NCI-H446 (cell line): ENCODE data around the gene OTUD1.

Experiments used
- DNase-seq, 2 experiments: peaks; one replicate each; lab custom pipeline; 2025; lab: John Stamatoyannopoulos, UW

OTUD1 gene

DNA sequence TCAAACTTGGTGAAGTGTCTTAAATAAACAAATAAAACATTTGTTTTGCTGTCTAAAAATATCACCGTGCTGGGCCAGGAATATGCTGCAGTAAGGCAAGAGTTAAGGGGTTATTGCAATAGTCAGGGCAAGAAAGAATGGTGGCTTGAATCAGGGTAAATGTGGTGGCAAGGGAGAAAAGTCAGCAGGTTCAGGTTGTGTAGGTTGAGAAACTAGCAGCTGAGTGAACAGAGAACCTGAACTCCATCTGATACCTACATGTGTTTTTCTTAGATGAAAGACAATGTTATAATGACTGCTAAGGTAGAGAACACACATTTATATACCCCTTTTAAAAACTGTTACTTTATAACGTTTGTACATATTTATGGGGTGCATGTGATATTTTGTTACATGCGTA lies 28.7 kb downstream of the OTUD1 start:
- no peak for DNase-seq

DNA sequence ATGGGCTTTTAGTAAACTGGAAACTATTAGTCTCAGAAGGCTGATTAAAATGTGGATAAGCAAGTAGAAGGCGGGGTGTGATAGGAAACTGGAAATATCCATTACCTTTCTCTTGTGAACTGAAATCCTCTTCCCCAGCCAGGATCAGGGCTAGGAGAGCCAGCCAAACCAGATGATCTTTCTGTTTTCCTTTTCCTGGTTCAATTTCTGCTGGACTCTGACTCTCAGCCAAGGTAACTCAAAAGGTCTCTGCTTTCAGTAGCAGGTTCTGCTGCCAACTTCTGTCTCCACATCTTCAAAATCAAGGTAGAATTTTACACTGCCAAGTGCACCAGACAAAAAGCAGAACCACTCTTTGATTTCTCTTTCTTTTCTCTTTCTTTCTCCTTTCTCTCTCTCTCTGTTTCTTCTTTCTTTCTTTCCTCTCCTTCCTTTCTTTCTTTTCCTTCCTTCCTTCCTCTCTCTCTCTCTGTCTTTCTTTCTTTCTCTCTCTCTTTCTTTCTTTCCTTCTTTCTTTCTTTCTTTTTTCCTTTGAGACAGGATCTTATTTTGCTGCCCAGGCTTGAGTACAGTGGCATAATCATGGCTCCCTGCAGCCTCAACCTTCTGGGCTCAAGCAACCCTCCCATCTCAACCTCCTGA lies 30.8 kb downstream of the OTUD1 start:
- no peak for DNase-seq

DNA sequence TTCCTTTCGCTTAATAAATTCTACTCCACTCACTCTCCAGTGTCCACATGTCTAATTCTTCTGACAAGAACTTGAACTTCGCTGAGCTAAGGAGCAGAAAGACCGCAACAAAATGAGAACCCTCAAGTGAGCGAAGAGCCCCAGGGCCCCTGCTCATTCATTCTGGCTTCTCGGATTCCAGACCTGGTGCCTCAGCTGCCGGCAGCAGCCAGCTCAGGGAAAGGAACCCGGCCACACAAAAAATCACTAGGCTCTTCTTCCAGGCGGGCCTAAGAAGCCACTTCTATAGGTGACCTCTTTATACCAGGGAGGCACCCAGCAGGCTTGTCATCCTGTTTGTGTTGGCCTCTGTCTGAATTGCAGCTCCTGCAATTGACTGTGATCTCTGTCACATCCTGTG lies 33.3 kb downstream of the OTUD1 start:
- DNase-seq: no peak

DNA sequence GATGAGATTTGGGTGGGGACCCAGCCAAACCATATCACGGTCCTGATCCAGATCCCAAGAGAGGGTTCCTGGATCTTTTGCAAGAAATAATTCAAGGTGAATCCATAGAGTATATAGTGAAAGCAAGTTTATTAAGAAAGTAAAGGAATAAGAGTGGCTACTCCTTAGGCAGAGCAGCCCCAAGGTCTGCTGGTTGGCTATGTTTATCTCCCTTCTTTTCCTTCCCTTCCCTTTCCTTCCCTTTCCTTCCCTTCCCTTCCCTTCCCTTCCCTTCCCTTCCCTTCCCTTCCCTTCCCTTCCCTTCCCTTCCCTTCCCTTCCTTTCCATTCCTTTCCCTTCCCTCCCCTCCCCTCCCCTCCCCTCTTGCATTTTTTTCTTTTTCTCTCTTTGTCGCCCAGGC lies 35.2 kb downstream of the OTUD1 start:
- DNase-seq: no peak

DNA sequence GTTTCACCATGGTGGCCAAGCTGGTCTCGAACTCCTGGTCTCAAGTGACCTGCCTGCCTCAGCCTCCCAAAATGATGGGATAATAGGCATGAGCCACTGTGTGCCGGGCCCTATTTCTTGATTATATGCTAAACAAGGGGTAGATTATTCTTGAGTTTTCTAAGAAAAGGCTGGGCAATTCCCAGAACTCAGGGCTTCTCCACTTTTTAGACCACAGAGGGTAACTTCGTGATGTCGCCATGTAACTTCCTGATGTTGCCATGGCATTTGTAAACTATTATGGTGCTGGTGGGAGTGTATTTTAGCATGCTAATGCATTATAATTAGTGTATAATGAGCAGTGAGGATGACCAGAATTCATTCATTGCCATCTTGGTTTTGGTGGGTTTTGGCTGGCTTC lies 35.8 kb downstream of the OTUD1 start:
- no peak for DNase-seq

DNA sequence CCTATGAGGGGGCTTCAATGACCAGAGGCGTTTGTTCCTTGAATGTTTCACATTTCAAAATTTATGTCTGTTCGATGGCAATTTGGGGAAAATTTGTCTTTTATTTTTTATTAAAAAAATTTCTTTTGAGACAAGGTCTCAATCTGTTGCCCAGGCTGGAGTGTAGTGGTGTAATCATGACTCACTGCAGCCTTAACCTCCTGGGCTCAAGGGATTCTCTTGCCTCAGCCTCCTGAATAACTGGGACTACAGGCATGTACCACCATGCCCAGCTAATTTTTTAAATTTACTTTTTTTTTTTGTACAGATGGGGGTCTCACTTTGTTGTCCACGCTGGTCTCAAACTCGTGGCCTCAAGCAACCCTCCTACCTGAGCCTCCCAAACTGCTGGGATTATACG lies 39.7 kb downstream of the OTUD1 start:
- DNase-seq: no peak

DNA sequence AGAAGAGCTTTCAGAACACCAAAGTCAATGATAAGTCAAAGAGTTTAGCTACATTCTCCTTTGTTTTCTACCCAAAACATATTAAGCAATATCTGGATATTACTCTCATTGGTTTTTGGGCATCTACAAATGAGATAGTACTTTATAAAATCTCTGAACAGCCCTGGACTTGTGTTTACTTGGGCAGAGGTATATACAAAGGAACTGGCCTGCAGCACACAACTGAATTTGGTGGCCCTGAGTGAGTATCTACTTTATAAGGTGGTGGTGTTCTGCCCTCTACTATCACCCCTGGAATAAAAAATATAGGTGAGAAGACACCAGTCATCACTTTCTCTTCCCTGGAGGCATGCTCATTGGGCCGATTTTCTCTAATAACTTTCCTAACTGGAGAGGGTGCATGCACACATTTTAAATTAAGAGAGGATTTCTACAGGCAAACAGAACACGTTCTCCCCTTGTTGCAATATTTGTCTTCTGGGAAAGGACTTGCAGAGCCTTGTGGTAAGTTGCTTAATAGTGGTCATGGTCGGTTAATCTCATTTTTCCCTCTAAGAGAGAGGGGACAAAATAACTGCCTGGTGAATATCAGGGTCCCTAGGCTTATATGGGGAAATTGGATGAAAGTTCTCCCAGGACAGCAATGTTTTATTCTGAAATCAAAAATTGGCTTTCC lies 41.1 kb downstream of the OTUD1 start:
- DNase-seq: no peak

DNA sequence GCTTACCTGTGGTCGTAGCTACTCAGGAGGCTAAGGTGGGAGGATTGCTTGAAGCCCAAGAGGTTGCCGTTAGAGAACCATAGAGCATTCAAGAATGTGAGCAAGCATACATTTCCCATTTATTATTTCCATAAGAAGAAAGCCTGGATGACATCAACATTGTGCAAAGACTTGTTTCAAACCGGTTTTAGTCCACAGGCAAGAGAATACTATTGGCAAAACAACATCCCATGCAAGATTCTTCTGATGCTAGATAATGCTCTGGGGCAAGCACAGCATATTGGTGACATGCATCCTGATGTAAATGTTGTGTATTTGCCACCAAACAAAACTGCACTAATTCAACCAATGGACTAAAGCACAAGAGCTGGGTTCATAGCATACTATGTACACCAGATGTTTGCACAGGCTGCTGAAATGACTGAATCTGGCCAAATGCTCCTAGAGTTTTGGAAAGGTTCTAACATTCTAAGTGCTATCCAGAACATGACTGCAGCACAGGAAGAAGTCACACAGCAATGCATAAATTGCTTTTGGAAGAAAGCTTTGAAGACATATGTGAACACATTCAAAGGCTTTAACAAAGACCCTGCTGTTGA lies 42.6 kb downstream of the OTUD1 start:
- no peak for DNase-seq

DNA sequence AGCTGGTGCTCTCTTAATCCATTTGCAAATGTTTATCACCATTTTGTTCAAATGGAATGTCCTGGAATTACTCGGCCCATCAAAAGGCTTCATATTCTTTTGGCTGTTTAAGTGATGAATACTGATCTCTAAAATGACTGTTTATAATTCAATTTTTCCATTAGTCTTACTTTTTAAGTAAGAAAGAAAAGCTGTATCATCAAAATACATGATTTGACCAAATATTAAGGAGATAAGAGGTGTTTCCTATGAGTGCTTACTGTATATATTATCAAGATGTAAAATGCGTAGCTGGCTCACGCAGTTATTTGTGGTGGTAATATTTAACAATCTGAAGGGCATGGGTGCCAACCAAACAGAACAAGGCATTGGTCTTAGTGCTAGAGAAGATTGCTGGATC lies 51.2 kb downstream of the OTUD1 start:
- no peak for DNase-seq
